Measurements from ENCODE around the gene ZNF2. TPM values are rescaled to one million over a fixed set of nuclear protein-coding genes. Genes with fewer than 3 reads are reported as not detected.

ZNF2 gene
- total and polyA plus RNA-seq, 2 experiments from 2014 or later, result 4.7 to 5.6 TPM

DNA sequence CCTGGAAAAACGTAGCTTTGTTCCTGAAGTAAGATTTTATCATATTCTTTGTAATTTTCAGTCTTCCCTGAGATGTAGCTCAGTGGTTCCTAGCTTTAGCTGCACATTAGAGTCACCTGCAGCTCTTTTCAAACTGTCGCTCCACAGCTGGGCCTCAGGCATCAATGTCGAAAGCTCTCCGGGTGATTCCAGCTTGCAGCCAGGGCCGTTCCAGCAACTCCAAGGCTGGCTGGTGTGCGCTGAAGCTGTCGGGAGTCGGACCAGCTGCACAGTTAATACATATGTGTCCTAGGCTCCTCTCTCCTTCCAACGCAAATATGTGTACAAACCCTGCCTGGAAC is 609 bp upstream of the ZNF2 start:
- H3K4me1 ChIP-seq (ENCODE audit: low read depth), result peaks cover 11% of the 10 kb centered on the region
- H3K36me3 ChIP-seq, result no peaks in the 10 kb centered on the region
- peak overlapping the region; percentile 96 for H3K27ac ChIP-seq
- no peaks in the 10 kb centered on the region for H3K9me3 ChIP-seq (ENCODE audit: low read depth)
- TF ChIP-seq CTCF (IDR thresholded peaks at IDR 0.05; ENCODE audit: low read depth, low read length), result no peak
- peak overlapping the region; percentile 75 for H3K4me3 ChIP-seq
- DNase-seq (ENCODE audit: low read depth in 1 of 2, low spot score in 1 of 2), result no peak
- H3K27me3 ChIP-seq, result no peaks in the 10 kb centered on the region

- Histone ChIP-seq H3K4me1 (ENCODE audit: low read depth) (peaks cover 11% of the 10 kb centered on the region), H3K27ac (peak overlapping the region; percentile 96), H3K4me3 (peak overlapping the region; percentile 75), H3K27me3 (no peaks in the 10 kb centered on the region), H3K36me3 (no peaks in the 10 kb centered on the region), H3K9me3 (ENCODE audit: low read depth) (no peaks in the 10 kb centered on the region)
- no peak for DNase-seq (ENCODE audit: low read depth in 1 of 2, low spot score in 1 of 2)
- no peak for TF ChIP-seq CTCF (IDR thresholded peaks at IDR 0.05; ENCODE audit: low read depth, low read length)
Measured at GRCh38 chr2:95166065-95166763, 605 bp downstream of the ZNF2 start.

- H3K4me1 ChIP-seq (ENCODE audit: low read depth), result no peaks in the 10 kb centered on the region
- no peak for TF ChIP-seq CTCF (IDR thresholded peaks at IDR 0.05; ENCODE audit: low read depth, low read length)
- H3K36me3 ChIP-seq, result no peaks in the 10 kb centered on the region
- H3K4me3 ChIP-seq, result no peak overlapping the region
- no peaks in the 10 kb centered on the region for H3K9me3 ChIP-seq (ENCODE audit: low read depth)
- DNase-seq (ENCODE audit: low read depth in 1 of 2, low spot score in 1 of 2), result no peak
- H3K27ac ChIP-seq, result no peak overlapping the region
- no peaks in the 10 kb centered on the region for H3K27me3 ChIP-seq
Measured at GRCh38 chr2:95171902-95172301, 6.3 kb downstream of the ZNF2 start.

DNA sequence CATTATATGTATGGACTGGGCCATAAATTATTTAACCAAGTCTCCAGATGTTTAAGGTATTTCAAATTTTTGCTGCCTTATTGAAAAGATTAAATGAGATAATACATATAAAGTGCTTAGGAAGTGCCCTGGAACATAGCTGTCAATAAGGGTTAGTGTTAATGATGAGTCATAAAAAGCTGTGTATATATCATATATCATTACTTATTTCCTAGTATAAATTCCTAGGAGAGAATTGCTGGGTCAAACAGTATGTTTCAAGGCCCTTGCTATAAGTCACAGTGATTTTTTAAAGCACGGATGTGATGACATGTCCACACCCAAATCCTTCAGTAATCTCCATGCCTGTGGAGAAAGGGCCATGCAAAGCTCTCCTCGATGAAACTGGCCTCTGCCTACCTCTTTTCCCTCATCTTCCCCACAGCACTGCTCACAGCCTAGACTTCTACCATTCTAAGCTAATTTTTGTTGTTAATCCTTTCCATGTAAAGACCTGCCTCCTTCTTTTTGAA is 8.5 kb downstream of the ZNF2 start:
- TF ChIP-seq CTCF (IDR thresholded peaks at IDR 0.05; ENCODE audit: low read depth, low read length), result no peak
- Histone ChIP-seq H3K4me1 (ENCODE audit: low read depth) (no peaks in the 10 kb centered on the region), H3K9me3 (ENCODE audit: low read depth) (no peaks in the 10 kb centered on the region)

GRCh38 chr2:95179451-95179850 is 13.8 kb downstream of the ZNF2 start:
- DNase-seq (ENCODE audit: low read depth in 1 of 2, low spot score in 1 of 2), result no peak
- Histone ChIP-seq H3K4me3 (no peak overlapping the region), H3K4me1 (ENCODE audit: low read depth) (no peaks in the 10 kb centered on the region), H3K27ac (no peak overlapping the region), H3K27me3 (no peaks in the 10 kb centered on the region), H3K36me3 (peaks cover 18% of the 10 kb centered on the region), H3K9me3 (ENCODE audit: low read depth) (no peaks in the 10 kb centered on the region)
- TF ChIP-seq CTCF (IDR thresholded peaks at IDR 0.05; ENCODE audit: low read depth, low read length), result no peak

More for the DNA sequence above, 8.5 kb downstream of the ZNF2 start:
- Histone ChIP-seq H3K36me3 (no peaks in the 10 kb centered on the region), H3K27ac (no peak overlapping the region), H3K27me3 (no peaks in the 10 kb centered on the region), H3K4me3 (no peak overlapping the region)
- DNase-seq (ENCODE audit: low read depth in 1 of 2, low spot score in 1 of 2), result no peak

Measured in cardiac muscle cell (in vitro differentiated cells and primary cell).